ENCODE results near the gene GPC1.

The GPC1 gene

DNA sequence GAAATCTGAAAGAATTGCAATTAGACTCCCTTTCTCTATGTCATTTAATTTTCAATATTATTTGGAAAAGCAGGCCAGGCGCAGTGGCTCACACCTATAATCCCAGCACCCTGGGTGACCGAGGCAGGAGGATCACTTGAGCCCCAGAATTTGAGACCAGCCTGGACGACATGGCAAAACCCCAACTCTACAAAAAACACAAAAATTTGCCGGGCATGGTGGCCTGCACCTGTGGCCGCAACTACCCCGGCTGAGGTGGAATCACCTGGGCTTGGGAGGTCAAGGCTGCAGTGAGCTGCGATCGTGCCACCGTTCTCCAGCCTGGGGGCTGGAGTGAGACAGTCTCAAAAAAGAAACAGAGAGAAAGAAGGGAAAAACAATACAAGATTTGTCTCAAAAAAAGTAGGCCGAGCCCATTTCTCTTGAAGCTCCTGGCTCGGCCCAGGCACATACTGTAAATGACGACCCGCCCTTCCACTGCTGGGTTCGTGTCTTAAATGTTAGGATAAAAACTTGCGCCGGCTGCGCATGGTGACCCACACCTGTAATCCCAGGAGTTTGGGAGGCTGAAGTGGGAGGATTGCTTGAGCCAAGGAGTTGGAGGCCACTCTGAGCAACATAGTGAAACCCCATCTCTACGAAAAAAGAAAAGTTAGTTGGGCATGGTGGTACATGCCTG lies 31.1 kb upstream of the GPC1 start:
- TF ChIP-seq, protein P1, sequence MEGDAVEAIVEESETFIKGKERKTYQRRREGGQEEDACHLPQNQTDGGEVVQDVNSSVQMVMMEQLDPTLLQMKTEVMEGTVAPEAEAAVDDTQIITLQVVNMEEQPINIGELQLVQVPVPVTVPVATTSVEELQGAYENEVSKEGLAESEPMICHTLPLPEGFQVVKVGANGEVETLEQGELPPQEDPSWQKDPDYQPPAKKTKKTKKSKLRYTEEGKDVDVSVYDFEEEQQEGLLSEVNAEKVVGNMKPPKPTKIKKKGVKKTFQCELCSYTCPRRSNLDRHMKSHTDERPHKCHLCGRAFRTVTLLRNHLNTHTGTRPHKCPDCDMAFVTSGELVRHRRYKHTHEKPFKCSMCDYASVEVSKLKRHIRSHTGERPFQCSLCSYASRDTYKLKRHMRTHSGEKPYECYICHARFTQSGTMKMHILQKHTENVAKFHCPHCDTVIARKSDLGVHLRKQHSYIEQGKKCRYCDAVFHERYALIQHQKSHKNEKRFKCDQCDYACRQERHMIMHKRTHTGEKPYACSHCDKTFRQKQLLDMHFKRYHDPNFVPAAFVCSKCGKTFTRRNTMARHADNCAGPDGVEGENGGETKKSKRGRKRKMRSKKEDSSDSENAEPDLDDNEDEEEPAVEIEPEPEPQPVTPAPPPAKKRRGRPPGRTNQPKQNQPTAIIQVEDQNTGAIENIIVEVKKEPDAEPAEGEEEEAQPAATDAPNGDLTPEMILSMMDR (IDR thresholded peaks at IDR 0.05) = no peak
- Mint-ChIP-seq H3K27me3 (ENCODE audit: low read depth, poor library complexity) (peaks cover 21% of the 10 kb centered on the region), H3K9me3 (no peaks in the 10 kb centered on the region), H3K27ac (no peak overlapping the region), H3K4me1 (peaks cover 6% of the 10 kb centered on the region), H3K4me3 (no peak overlapping the region), H3K36me3 (ENCODE audit: low read depth) (no peaks in the 10 kb centered on the region)
- no peak for DNase-seq

DNA sequence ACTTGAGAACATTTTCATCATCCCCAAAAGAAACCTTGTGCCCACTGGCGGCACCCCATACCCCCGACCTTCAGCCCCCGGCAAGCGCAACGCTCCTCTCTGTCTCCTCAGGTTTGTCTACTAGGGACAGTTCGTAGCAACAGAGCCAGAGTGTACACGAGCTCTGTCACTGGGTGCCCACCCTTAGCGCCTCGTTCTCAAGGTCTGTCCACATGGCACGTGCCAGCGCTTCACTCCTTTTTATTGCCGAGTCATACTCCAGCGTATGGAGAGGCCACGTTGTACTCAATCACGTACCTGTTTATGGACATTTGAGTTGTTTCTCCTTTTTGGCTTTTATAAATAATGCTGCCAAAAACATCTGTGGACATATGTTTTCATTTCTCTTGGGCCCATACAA lies 30.3 kb upstream of the GPC1 start:
- H3K9me3 Mint-ChIP-seq = no peaks in the 10 kb centered on the region

DNA sequence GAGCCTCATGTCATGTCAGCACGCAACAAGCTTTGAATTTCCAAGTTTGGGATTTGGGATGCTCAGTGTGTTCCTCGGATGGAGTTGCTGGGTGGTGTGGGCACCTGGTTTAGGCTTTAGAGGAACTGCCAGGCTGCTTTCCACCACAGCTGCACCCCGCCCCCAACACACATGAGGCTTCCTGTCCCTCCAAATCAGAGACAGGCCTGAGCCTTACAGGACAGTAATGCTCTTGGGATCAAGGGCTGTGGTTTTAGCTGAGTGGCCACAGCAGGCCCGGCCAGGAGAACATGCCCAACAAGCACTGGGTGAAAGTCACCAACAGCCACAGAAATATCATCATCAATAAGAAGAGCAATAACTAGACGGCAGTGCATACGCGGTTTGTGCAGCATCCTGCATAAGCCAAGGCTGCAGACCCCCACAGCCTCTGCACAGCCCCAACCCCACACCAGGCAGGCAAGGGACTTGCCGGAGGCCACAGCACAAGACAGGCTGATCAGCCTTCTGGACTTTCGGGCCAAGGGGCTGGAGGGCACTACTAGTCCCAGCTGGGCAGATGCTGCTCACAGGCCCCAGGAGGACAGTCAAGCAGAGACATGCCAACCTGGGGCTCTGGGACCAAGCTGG lies 29.7 kb upstream of the GPC1 start:
- DNase-seq = no peak
- no peaks in the 10 kb centered on the region for H3K36me3 Mint-ChIP-seq (ENCODE audit: low read depth)
- TF ChIP-seq, protein P1 (IDR thresholded peaks at IDR 0.05) = no peak
- H3K27ac Mint-ChIP-seq = no peak overlapping the region
- peaks cover 10% of the 10 kb centered on the region for H3K4me1 Mint-ChIP-seq
- H3K9me3 Mint-ChIP-seq = no peaks in the 10 kb centered on the region
- H3K4me3 Mint-ChIP-seq = no peak overlapping the region
- peaks cover 21% of the 10 kb centered on the region for H3K27me3 Mint-ChIP-seq (ENCODE audit: low read depth, poor library complexity)

More for the DNA sequence above, 30.3 kb upstream of the GPC1 start:
- H3K4me1 Mint-ChIP-seq = peaks cover 10% of the 10 kb centered on the region
- no peak overlapping the region for H3K4me3 Mint-ChIP-seq
- peaks cover 21% of the 10 kb centered on the region for H3K27me3 Mint-ChIP-seq (ENCODE audit: low read depth, poor library complexity)
- TF ChIP-seq, protein P1 (IDR thresholded peaks at IDR 0.05) = no peak
- H3K27ac Mint-ChIP-seq = peak overlapping the region; percentile 7
- no peaks in the 10 kb centered on the region for H3K36me3 Mint-ChIP-seq (ENCODE audit: low read depth)
- DNase-seq = no peak

DNA sequence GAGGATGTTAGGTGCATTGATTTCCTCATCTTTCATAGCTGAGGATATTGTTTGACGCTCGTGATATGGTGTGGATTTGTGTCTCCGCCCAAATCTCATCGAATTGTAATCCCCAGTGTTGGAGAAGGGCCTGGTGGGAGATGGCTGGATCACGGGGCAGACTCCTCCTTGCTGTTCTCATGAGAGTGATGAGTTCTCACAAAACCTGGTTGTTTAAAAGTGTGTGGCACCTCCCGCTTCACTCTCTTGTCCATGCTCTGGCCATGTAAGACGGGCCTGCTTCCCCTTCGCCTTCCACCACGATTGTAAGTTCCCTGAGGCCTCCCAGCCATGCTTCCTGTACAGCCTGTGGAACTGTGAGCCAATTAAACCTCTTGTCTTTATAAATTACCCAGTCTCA lies 28.4 kb upstream of the GPC1 start:
- H3K27me3 Mint-ChIP-seq (ENCODE audit: low read depth, poor library complexity) = peaks cover 21% of the 10 kb centered on the region
- H3K9me3 Mint-ChIP-seq = no peaks in the 10 kb centered on the region
- TF ChIP-seq, protein P1 (IDR thresholded peaks at IDR 0.05) = no peak
- H3K27ac Mint-ChIP-seq = no peak overlapping the region
- no peak overlapping the region for H3K4me3 Mint-ChIP-seq
- peaks cover 10% of the 10 kb centered on the region for H3K4me1 Mint-ChIP-seq
- H3K36me3 Mint-ChIP-seq (ENCODE audit: low read depth) = no peaks in the 10 kb centered on the region
- no peak for DNase-seq

DNA sequence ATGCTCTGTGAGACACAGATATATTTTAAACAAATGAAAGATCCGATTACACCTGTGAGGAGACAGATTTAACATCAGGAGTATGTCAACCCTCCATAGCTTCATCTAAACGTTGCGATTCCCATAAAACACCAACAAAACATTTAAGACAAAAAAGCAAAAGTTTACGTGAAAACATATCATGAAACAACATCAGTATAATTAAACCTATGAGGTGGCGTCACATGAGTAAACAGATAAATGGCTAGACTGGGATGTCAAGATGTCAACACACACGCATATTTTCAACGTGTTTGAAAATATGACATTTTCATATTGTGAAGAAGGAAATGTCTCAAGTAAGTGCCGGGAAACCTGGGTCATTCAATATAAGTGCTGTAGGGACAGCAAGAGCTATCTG lies 25.5 kb upstream of the GPC1 start:
- no peaks in the 10 kb centered on the region for H3K36me3 Mint-ChIP-seq (ENCODE audit: low read depth)
- TF ChIP-seq, protein P1 (IDR thresholded peaks at IDR 0.05) = no peak
- no peak for DNase-seq
- peaks cover 10% of the 10 kb centered on the region for H3K27me3 Mint-ChIP-seq (ENCODE audit: low read depth, poor library complexity)
- H3K9me3 Mint-ChIP-seq = no peaks in the 10 kb centered on the region
- H3K27ac Mint-ChIP-seq = no peak overlapping the region
- H3K4me1 Mint-ChIP-seq = peaks cover 5% of the 10 kb centered on the region
- H3K4me3 Mint-ChIP-seq = no peak overlapping the region

DNA sequence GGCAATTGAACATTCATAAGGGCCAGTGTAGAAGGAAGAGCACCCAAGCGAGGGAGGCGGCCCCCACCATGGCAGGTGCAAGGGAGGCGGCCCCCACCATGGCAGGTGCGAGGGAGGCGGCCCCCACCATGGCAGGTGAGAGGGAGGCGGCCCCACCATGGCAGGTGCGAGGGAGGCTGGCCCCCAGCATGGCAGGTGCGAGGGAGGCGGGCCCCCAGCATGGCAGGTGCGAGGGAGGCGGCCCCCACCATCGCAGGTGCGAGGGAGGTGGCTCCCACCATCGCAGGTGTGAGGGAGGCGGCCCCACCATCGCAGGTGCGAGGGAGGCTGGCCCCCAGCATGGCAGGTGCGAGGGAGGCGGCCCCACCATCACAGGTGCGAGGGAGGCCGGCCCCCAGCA lies 24.7 kb upstream of the GPC1 start:
- H3K4me1 Mint-ChIP-seq = peaks cover 5% of the 10 kb centered on the region
- H3K4me3 Mint-ChIP-seq = no peak overlapping the region
- no peak overlapping the region for H3K27ac Mint-ChIP-seq
- no peaks in the 10 kb centered on the region for H3K9me3 Mint-ChIP-seq
- TF ChIP-seq, protein P1 (IDR thresholded peaks at IDR 0.05) = no peak
- H3K36me3 Mint-ChIP-seq (ENCODE audit: low read depth) = no peaks in the 10 kb centered on the region
- DNase-seq = no peak
- peaks cover 6% of the 10 kb centered on the region for H3K27me3 Mint-ChIP-seq (ENCODE audit: low read depth, poor library complexity)
